SKM-1 treated with dmso at 0.1 percent for 144 hours (cell line): Measurements from ENCODE around the gene ZP3.
"Not testable (repeated sequence)": the region's sequence is repeated elsewhere in the genome, so short reads cannot be mapped to it uniquely, and the experiment has no call there.

Source experiments
- DNase-seq: peaks from one replicate; lab custom pipeline; 2025; ENCODE audit not compliant: unreplicated experiment; lab: John Stamatoyannopoulos, UW

The ZP3 gene

GRCh38 chr7:76424413-76425111 is at the start of gene ZP3:
Gene ZP3, plus strand, starts transcription at chr7:76424950. Its CDS starts 15 bp downstream, at chr7:76424965.
- no peak for DNase-seq

GRCh38 chr7:76375251-76375650 is 49.5 kb upstream of the ZP3 start:
- no peak for DNase-seq

GRCh38 chr7:76377186-76377918 is 47.4 kb upstream of the ZP3 start:
- DNase-seq: no peak

- DNase-seq: no peak
These were observed 44.2 kb upstream of the ZP3 start for GRCh38 chr7:76380623-76380966.

GRCh38 chr7:76381814-76382213 is 42.9 kb upstream of the ZP3 start:
- DNase-seq: no peak

GRCh38 chr7:76383089-76383944 is 41.4 kb upstream of the ZP3 start:
- DNase-seq: no peak

- no peak for DNase-seq
These were observed 38.0 kb upstream of the ZP3 start for GRCh38 chr7:76386691-76387260.

GRCh38 chr7:76387789-76388188 is 37.0 kb upstream of the ZP3 start:
- not testable (repeated sequence) for DNase-seq

GRCh38 chr7:76390092-76390491 is 34.7 kb upstream of the ZP3 start:
- no peak for DNase-seq

- no peak for DNase-seq
These were observed 32.1 kb upstream of the ZP3 start for GRCh38 chr7:76392531-76393115.

- peak; percentile 87 for DNase-seq
These were observed 31.4 kb upstream of the ZP3 start for GRCh38 chr7:76393116-76394031.

GRCh38 chr7:76394957-76395356 is 29.8 kb upstream of the ZP3 start:
- no peak for DNase-seq

- not testable (repeated sequence) for DNase-seq
These were observed 29.2 kb upstream of the ZP3 start for GRCh38 chr7:76395605-76395964.

- no peak for DNase-seq
These were observed 28.6 kb upstream of the ZP3 start for GRCh38 chr7:76395965-76396726.

- no peak for DNase-seq
These were observed 27.9 kb upstream of the ZP3 start for GRCh38 chr7:76396864-76397263.

GRCh38 chr7:76397409-76398183 is 27.2 kb upstream of the ZP3 start:
- DNase-seq: peak; percentile 57

- DNase-seq: no peak
These were observed 24.5 kb upstream of the ZP3 start for GRCh38 chr7:76400248-76400647.

GRCh38 chr7:76403097-76403496 is 21.7 kb upstream of the ZP3 start:
- DNase-seq: peak; percentile 44
